SH-SY5Y (cell line): ENCODE data around the gene DNAJB8.

Source experiments
- GATA2 ChIP-seq: IDR thresholded peaks from 2 replicates; pipeline ENCODE4 v1.6.1; 2011; ENCODE audit warnings: mild to moderate bottlenecking, low read depth, low read length
- GATA3 ChIP-seq: IDR thresholded peaks from 2 replicates; pipeline ENCODE4 v1.6.1; 2011; ENCODE audit warnings: low read depth, mild to moderate bottlenecking, low read length, moderate library complexity

DNA sequence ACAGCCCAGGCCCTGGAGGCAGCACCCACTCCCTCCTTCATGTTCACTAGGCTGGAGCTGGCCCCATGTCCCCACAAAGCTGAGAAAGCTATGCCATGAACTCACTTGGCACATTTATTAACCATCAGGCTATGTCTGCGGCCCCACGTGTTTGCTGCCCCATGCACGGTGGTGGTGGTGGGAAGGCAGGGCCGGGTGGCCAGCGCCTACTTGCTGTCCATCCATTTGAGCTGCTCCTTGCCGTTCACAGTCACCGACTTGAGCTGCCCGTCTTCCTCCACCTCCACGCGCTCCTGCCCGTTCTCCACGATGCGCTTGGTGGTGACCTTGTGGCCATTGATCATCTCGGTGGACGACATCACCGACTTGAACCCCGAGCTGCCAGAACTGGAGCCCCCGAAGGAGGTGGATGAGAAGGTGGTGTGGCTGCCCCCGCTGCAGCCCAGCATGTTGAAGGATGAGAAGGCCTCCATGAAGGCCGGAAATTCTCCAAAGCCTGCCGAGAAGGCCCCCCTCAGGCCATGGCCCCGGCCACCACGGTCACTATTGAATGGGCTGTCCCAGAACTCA lies 4.3 kb downstream of the DNAJB8 start:
- TF ChIP-seq GATA2, result no peak
- no peak for TF ChIP-seq GATA3
